Measurements from ENCODE around the gene IAH1. TPM values are rescaled to one million over a fixed set of nuclear protein-coding genes. Genes with fewer than 3 reads are reported as not detected.

Gene IAH1
- total and polyA plus RNA-seq, 2 of the 4 experiments (the other 2 are of a cell fraction) = 84.5 to 89.8 TPM

GRCh38 chr2:9538000-9538507 lies 63.7 kb downstream of the IAH1 start:
- Histone ChIP-seq H3K27ac (ENCODE audit: insufficient read depth, low read length) (no peak overlapping the region), H4K8ac (ENCODE audit: low read depth in 2 of 2, low read length in 2 of 2) (no peak overlapping the region; a peak in 1 of 4 replicates), H2AK9ac (replicated peaks; ENCODE audit: low read depth, low read length, poor library complexity) (no peak overlapping the region), H3K56ac (ENCODE audit: extremely low read depth, insufficient read depth, low read length) (no peak overlapping the region), H3K14ac (replicated peaks; ENCODE audit: low read depth, low read length) (no peak overlapping the region), H2BK20ac (ENCODE audit: low read depth, low read length) (no peak overlapping the region), H3K4me2 (ENCODE audit: low read depth, low read length) (no peak overlapping the region), H3K4ac (ENCODE audit: low read depth, low read length) (no peak overlapping the region), H3K9me1 (ENCODE audit: insufficient read depth, low read length) (no peaks in the 10 kb centered on the region), H3K9ac (ENCODE audit: low read depth, low read length) (no peak overlapping the region), H3K4me3 (ENCODE audit: insufficient read depth, low read depth, low read length) (no peak overlapping the region), H4K5ac (ENCODE audit: low read depth, low read length) (no peak overlapping the region), H2AFZ (replicated peaks; ENCODE audit: low read length, poor library complexity) (no peak overlapping the region), H3K79me1 (ENCODE audit: low read depth in 1 of 2, low read length in 2 of 2) (peaks cover 13 to 29% of the 10 kb centered on the region in 2 experiments), H3K36me3 (ENCODE audit: control insufficient read depth, insufficient read depth, low read length) (peaks cover 5% of the 10 kb centered on the region), H2AK5ac (ENCODE audit: low read depth, low read length) (no peak overlapping the region), H3K27me3 (ENCODE audit: control insufficient read depth, insufficient read depth, low read length) (no peaks in the 10 kb centered on the region), H2BK120ac (ENCODE audit: low read depth, low read length) (no peak overlapping the region), H4K20me1 (ENCODE audit: insufficient read depth, low read length) (no peaks in the 10 kb centered on the region), H2BK15ac (ENCODE audit: low read depth, low read length) (no peak overlapping the region), H4K91ac (ENCODE audit: insufficient read depth, low read depth, low read length) (no peak overlapping the region), H3K18ac (ENCODE audit: low read depth, low read length) (no peak overlapping the region), H3K9me3 (ENCODE audit: control insufficient read depth, insufficient read depth, low read length) (no peaks in the 10 kb centered on the region), H2BK5ac (ENCODE audit: low read depth, low read length, poor library complexity, severe bottlenecking) (no peak overlapping the region), H3K4me1 (ENCODE audit: control insufficient read depth, insufficient read depth, low read length) (peaks cover 2% of the 10 kb centered on the region; the same call in 1 of the 2 replicates), H3K23ac (ENCODE audit: low read depth, low read length) (no peak overlapping the region)
- DNase-seq = peak; percentile 60
- no CpG with 5 or more reads among the region's 2 CpGs for WGBS, 2 experiments (ENCODE audit: extremely low coverage in 2 of 2, insufficient read length in 1 of 2)
- no TSS peak for BruUV-seq (replicated peaks)
- intact Hi-C loops (cut with micrococcal nuclease) = no loop called here
- dilution Hi-C loops (cut with HindIII; ENCODE audit: low sequenced_read_pairs, unreplicated experiment) = no loop called here
- CTCF ChIA-PET = interaction anchor here (1.3 kb wide), 1 partner anchor 10 kb away, joined by 3 read pairs; no protein-coding TSS in a partner anchor
- in situ Hi-C loops (cut with MboI; ENCODE audit: low sequenced_read_pairs) = no loop called here
- ATAC-seq (ENCODE audit: low read depth) = no peak
- POLR2A ChIA-PET (ENCODE audit: unreplicated experiment) = no interaction called here
- no peak for TF ChIP-seq NFE2L2 (IDR thresholded peaks at IDR 0.05; ENCODE audit: low read depth, low read length)
- peak; percentile 63; the same call in 1 of the 2 replicates for TF ChIP-seq CEBPB (IDR thresholded peaks at IDR 0.05; ENCODE audit: low read depth, low read length)

Other genes with a start within 250 kb of the IAH1 start
- 48.6 and 61.1 TPM in 2 replicates for gene ITGB1BP1, start 51.0 kb upstream of the IAH1 start, total RNA-seq (2012; rRNA removed)
- gene ITGB1BP1, start 51.0 kb upstream of the IAH1 start, polyA plus RNA-seq (2012; rRNA removed) = 88.1 and 93.9 TPM in 2 replicates
- gene CPSF3, start 50.9 kb upstream of the IAH1 start, total RNA-seq (2012; rRNA removed) = 64.5 and 72.8 TPM in 2 replicates
- 24.7 and 29.2 TPM in 2 replicates for gene CPSF3, start 50.9 kb upstream of the IAH1 start, polyA plus RNA-seq (2012; rRNA removed)
- gene ADAM17, start 81.3 kb downstream of the IAH1 start, total RNA-seq (2012; rRNA removed) = 34.4 and 46.4 TPM in 2 replicates
- 8.8 and 9.6 TPM in 2 replicates for gene ADAM17, start 81.3 kb downstream of the IAH1 start, polyA plus RNA-seq (2012; rRNA removed)
- 196 and 249 TPM in 2 replicates for gene YWHAQ, start 156.4 kb downstream of the IAH1 start, total RNA-seq (2012; rRNA removed)
- 217 and 255 TPM in 2 replicates for gene YWHAQ, start 156.4 kb downstream of the IAH1 start, polyA plus RNA-seq (2012; rRNA removed)

All from IMR-90 (cell line).